WTC11 (cell line): Measurements from ENCODE around the gene GNG14. TPM values are rescaled to one million over a fixed set of nuclear protein-coding genes. Genes with fewer than 3 reads are reported as not detected.

Source experiments
- ATAC-seq: fragments of 200-7000 bp; cut with Tn5 transposase; 2 replicates; pipeline ENCODE4 v1.10.0; 2021; ENCODE audit warnings: mild to moderate bottlenecking, moderate library complexity
- CTCF ChIA-PET: fragments of 300-600 bp; sonication (Branson Sonifier 250); formaldehyde crosslinking; loops from one replicate; lab custom pipeline; 2021; ENCODE audit warnings: antibody characterized with exemption; lab: Charles Lee
- POLR2A ChIA-PET: fragments of 350-600 bp; sonication (Branson Sonifier 250); formaldehyde crosslinking; loops from one replicate; lab custom pipeline; 2021; ENCODE audit warnings: antibody characterized with exemption; lab: Charles Lee
- DNase-seq: peaks from one replicate; pipeline ENCODE4 v3.0.0; 2021; ENCODE audit warnings: low spot score
- H3K27ac Mint-ChIP-seq: 2 replicates; pipeline ENCODE4 v1.8.0; 2021; ENCODE audit warnings: mixed read lengths
- H3K27me3 Mint-ChIP-seq: 2 replicates; pipeline ENCODE4 v1.8.0; 2021; ENCODE audit warnings: low read depth, mild to moderate bottlenecking, moderate library complexity, mixed read lengths
- H3K36me3 Mint-ChIP-seq: 2 replicates; pipeline ENCODE4 v1.8.0; 2021; ENCODE audit warnings: mixed read lengths
- H3K4me1 Mint-ChIP-seq: 2 replicates; pipeline ENCODE4 v1.8.0; 2022; ENCODE audit warnings: mixed read lengths
- H3K4me3 Mint-ChIP-seq: 2 replicates; pipeline ENCODE4 v1.8.0; 2021; ENCODE audit warnings: mild to moderate bottlenecking, moderate library complexity, mixed read lengths
- H3K9me3 Mint-ChIP-seq: 2 replicates; pipeline ENCODE4 v1.8.0; 2021; ENCODE audit warnings: mixed read lengths
- ATF2 ChIP-seq: sonication (generic); formaldehyde crosslinking; IDR thresholded peaks from 2 replicates; pipeline ENCODE4 v1.8.1; 2022; ENCODE audit warnings: low read depth, missing genetic modification reagents, borderline replicate concordance
- CREB1 ChIP-seq: sonication (generic); formaldehyde crosslinking; IDR thresholded peaks from 2 replicates; pipeline ENCODE4 v1.8.0; 2023; ENCODE audit warnings: mild to moderate bottlenecking, missing genetic modification reagents
- FOXK1 ChIP-seq: sonication (generic); formaldehyde crosslinking; IDR thresholded peaks from 2 replicates; pipeline ENCODE4 v1.8.0; 2022; ENCODE audit warnings: mild to moderate bottlenecking, moderate library complexity, missing genetic modification reagents
- GRHL2 ChIP-seq: fragments of 250-450 bp; sonication (Bioruptor Pico); IDR thresholded peaks from 2 replicates; pipeline ENCODE4 v1.8.0; 2022; ENCODE audit warnings: mild to moderate bottlenecking, moderate library complexity; ENCODE audit not compliant: insufficient replicate concordance, severe bottlenecking
- GTF2I ChIP-seq: fragments of 250-450 bp; sonication (Bioruptor Pico); conservative IDR thresholded peaks from 2 replicates; pipeline ENCODE4 v1.4.0; 2021; ENCODE audit warnings: mild to moderate bottlenecking
- HMGA2 ChIP-seq: fragments of 250-450 bp; sonication (Bioruptor Pico); IDR thresholded peaks from 2 replicates; pipeline ENCODE4 v1.4.0; 2021; ENCODE audit warnings: mild to moderate bottlenecking, moderate library complexity
- NFATC4 ChIP-seq: fragments of 250-450 bp; sonication (Bioruptor Pico); IDR thresholded peaks from 2 replicates; pipeline ENCODE4 v1.9.0; 2021; ENCODE audit warnings: mild to moderate bottlenecking
- NFE2L1 ChIP-seq: sonication (generic); formaldehyde crosslinking; IDR thresholded peaks from 2 replicates; pipeline ENCODE4 v1.8.1; 2023; ENCODE audit warnings: missing genetic modification reagents
- NR1H2 ChIP-seq: sonication (generic); formaldehyde crosslinking; IDR thresholded peaks from 2 replicates; pipeline ENCODE4 v1.9.0; 2021; ENCODE audit warnings: mild to moderate bottlenecking, moderate library complexity, missing genetic modification reagents
- NR2C2 ChIP-seq: sonication (generic); formaldehyde crosslinking; IDR thresholded peaks from 2 replicates; pipeline ENCODE4 v1.8.0; 2022; ENCODE audit warnings: mild to moderate bottlenecking, missing genetic modification reagents
- RELA ChIP-seq: sonication (generic); formaldehyde crosslinking; IDR thresholded peaks from 2 replicates; pipeline ENCODE4 v1.8.1; 2022; ENCODE audit warnings: missing genetic modification reagents, mild to moderate bottlenecking, borderline replicate concordance
- SP1 ChIP-seq: sonication (generic); formaldehyde crosslinking; conservative IDR thresholded peaks from 2 replicates; pipeline ENCODE4 v1.8.1; 2022; ENCODE audit warnings: missing genetic modification reagents
- ZNF232 ChIP-seq: sonication (generic); formaldehyde crosslinking; IDR thresholded peaks from 2 replicates; pipeline ENCODE4 v1.8.0; 2022; ENCODE audit warnings: mild to moderate bottlenecking, missing genetic modification reagents
- ZNF263 ChIP-seq: sonication (generic); formaldehyde crosslinking; IDR thresholded peaks from 2 replicates; pipeline ENCODE4 v1.8.1; 2022; ENCODE audit warnings: low read depth, mild to moderate bottlenecking, moderate library complexity, missing genetic modification reagents
- ZNF317 ChIP-seq: sonication (generic); formaldehyde crosslinking; IDR thresholded peaks from 2 replicates; pipeline ENCODE4 v1.8.1; 2023; ENCODE audit warnings: low read depth, mild to moderate bottlenecking, moderate library complexity, missing genetic modification reagents, borderline replicate concordance
- ZNF396 ChIP-seq: fragments of 250-450 bp; sonication (Bioruptor Pico); IDR thresholded peaks from 2 replicates; pipeline ENCODE4 v1.8.0; 2021; ENCODE audit warnings: mild to moderate bottlenecking, moderate library complexity, borderline replicate concordance
- ZNF532 ChIP-seq: fragments of 250-450 bp; sonication (Bioruptor Pico); IDR thresholded peaks from 2 replicates; pipeline ENCODE4 v1.9.0; 2021; ENCODE audit warnings: mild to moderate bottlenecking, borderline replicate concordance
- total RNA-seq: library from RNA; stranded (reverse); gene quantifications from 3 replicates; pipeline ENCODE4 v1.2.3, GENCODE V29; 2021
- TF ChIP-seq, protein P1 (sequence below): sonication (generic); formaldehyde crosslinking; IDR thresholded peaks from 2 replicates; pipeline ENCODE4 v1.8.0; 2022; ENCODE audit warnings: mild to moderate bottlenecking, missing genetic modification reagents
- TF ChIP-seq, protein P2 (sequence below): fragments of 250-450 bp; sonication (Bioruptor Pico); conservative IDR thresholded peaks from 2 replicates; pipeline ENCODE4 v1.9.0; 2021; ENCODE audit warnings: mild to moderate bottlenecking
- TF ChIP-seq, protein P3 (sequence below): fragments of 200-600 bp; IDR thresholded peaks from 2 replicates; pipeline ENCODE4 v1.8.0; 2022; ENCODE audit warnings: antibody characterized with exemption
- TF ChIP-seq, protein P4 (sequence below): sonication (generic); formaldehyde crosslinking; IDR thresholded peaks from 2 replicates; pipeline ENCODE4 v1.8.1; 2023; ENCODE audit warnings: mild to moderate bottlenecking, missing genetic modification reagents, borderline replicate concordance

GNG14 gene
- total RNA-seq, 1 experiment from 2014 or later: not detected

DNA sequence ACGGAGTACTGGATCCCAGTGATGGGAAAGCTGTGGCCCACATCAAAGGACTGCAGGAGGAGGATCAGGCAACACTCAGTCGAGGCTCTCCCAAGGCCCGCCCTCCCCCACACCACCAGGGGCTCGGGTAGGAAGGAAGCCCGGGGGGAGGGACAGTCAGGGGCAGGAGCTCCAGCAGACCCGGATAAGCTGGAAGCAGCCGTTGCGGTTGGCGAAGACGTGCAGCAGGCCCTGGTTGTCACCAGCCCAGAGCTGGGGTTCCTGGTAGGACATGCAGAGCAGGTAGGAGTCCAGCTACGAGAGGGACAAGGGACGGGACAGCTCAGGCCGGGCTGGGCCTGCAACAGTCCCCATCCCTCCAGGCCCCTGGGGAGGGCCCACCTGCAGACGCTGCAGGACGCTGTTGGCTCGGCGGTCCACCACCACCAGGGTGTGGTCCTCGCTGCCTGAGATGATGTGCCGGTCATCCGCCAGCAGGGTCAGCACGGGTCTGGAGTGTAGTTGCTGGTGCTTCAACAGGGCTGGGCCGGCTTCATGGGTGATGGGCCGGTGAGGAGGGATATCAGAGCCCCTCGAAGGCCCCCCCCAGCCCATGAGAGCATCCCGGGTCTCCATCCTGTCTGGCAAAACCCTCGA lies 1.9 kb downstream of the GNG14 start (continued):
- TF ChIP-seq FOXK1 (no peak), NFE2L1 (no peak), NR1H2 (CRISPR knock-in tag) (no peak), ATF2 (no peak), NR2C2 (CRISPR knock-in tag) (no peak)
- TF ChIP-seq, protein P1, sequence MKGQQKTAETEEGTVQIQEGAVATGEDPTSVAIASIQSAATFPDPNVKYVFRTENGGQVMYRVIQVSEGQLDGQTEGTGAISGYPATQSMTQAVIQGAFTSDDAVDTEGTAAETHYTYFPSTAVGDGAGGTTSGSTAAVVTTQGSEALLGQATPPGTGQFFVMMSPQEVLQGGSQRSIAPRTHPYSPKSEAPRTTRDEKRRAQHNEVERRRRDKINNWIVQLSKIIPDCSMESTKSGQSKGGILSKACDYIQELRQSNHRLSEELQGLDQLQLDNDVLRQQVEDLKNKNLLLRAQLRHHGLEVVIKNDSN (CRISPR knock-in tag): no peak

- Mint-ChIP-seq H3K36me3 (no peaks in the 10 kb centered on the region), H3K9me3 (no peaks in the 10 kb centered on the region), H3K27me3 (no peaks in the 10 kb centered on the region), H3K4me3 (no peak overlapping the region), H3K27ac (no peak overlapping the region), H3K4me1 (peaks cover 3% of the 10 kb centered on the region)
- DNase-seq: no peak
- POLR2A ChIA-PET: no interaction called here
- CTCF ChIA-PET: interaction anchor here (0.8 kb wide), 1 partner anchor 16 kb away, joined by 3 read pairs; no protein-coding TSS in a partner anchor
- no peak for ATAC-seq
- no peak for TF ChIP-seq HMGA2 (CRISPR knock-in tag)
- TF ChIP-seq RELA (CRISPR knock-in tag): no peak
- TF ChIP-seq, protein P2, sequence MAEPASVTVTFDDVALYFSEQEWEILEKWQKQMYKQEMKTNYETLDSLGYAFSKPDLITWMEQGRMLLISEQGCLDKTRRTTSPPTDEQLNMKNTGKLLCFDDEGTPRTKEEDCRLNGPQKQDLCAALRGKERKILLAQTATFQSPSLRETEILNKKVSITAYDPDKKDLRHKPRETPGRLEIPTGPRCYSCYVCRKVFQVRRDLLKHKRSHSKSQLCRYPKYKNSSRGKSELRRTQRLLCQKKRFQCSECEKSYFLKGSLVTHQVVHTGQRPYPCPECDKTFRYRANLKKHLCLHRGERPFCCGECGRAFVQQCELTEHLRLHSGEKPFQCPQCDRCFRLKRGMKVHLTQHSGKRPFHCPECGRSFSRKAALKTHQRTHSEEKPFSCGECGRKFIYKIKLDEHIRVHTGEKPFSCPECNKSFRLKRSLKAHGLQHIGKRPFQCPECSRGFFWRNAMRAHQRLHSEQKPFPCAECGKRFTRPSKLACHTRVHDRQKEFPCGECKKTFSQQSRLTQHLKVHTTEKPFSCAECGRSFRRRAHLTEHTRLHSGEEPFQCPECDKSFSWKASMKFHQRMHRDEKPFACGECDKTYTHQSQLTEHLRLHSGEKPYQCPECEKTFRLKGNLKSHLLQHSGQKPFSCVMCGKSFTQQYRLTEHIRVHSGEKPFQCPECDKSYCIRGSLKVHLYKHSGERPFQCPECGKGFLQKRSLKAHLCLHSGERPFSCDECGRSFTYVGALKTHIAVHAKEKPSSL (CRISPR knock-in tag): no peak
- TF ChIP-seq ZNF232 (CRISPR knock-in tag): no peak
- TF ChIP-seq, protein P3, sequence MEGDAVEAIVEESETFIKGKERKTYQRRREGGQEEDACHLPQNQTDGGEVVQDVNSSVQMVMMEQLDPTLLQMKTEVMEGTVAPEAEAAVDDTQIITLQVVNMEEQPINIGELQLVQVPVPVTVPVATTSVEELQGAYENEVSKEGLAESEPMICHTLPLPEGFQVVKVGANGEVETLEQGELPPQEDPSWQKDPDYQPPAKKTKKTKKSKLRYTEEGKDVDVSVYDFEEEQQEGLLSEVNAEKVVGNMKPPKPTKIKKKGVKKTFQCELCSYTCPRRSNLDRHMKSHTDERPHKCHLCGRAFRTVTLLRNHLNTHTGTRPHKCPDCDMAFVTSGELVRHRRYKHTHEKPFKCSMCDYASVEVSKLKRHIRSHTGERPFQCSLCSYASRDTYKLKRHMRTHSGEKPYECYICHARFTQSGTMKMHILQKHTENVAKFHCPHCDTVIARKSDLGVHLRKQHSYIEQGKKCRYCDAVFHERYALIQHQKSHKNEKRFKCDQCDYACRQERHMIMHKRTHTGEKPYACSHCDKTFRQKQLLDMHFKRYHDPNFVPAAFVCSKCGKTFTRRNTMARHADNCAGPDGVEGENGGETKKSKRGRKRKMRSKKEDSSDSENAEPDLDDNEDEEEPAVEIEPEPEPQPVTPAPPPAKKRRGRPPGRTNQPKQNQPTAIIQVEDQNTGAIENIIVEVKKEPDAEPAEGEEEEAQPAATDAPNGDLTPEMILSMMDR: no peak
- TF ChIP-seq, protein P4, sequence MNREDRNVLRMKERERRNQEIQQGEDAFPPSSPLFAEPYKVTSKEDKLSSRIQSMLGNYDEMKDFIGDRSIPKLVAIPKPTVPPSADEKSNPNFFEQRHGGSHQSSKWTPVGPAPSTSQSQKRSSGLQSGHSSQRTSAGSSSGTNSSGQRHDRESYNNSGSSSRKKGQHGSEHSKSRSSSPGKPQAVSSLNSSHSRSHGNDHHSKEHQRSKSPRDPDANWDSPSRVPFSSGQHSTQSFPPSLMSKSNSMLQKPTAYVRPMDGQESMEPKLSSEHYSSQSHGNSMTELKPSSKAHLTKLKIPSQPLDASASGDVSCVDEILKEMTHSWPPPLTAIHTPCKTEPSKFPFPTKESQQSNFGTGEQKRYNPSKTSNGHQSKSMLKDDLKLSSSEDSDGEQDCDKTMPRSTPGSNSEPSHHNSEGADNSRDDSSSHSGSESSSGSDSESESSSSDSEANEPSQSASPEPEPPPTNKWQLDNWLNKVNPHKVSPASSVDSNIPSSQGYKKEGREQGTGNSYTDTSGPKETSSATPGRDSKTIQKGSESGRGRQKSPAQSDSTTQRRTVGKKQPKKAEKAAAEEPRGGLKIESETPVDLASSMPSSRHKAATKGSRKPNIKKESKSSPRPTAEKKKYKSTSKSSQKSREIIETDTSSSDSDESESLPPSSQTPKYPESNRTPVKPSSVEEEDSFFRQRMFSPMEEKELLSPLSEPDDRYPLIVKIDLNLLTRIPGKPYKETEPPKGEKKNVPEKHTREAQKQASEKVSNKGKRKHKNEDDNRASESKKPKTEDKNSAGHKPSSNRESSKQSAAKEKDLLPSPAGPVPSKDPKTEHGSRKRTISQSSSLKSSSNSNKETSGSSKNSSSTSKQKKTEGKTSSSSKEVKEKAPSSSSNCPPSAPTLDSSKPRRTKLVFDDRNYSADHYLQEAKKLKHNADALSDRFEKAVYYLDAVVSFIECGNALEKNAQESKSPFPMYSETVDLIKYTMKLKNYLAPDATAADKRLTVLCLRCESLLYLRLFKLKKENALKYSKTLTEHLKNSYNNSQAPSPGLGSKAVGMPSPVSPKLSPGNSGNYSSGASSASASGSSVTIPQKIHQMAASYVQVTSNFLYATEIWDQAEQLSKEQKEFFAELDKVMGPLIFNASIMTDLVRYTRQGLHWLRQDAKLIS (CRISPR knock-in tag): no peak
- no peak for TF ChIP-seq ZNF532
- no peak for TF ChIP-seq ZNF263 (CRISPR knock-in tag)
- TF ChIP-seq SP1: no peak
- TF ChIP-seq ZNF396 (CRISPR knock-in tag): no peak
- no peak for TF ChIP-seq GRHL2 (CRISPR knock-in tag)
- no peak for TF ChIP-seq CREB1 (CRISPR knock-in tag)
- no peak for TF ChIP-seq ZNF317 (CRISPR knock-in tag)
- no peak for TF ChIP-seq GTF2I (CRISPR knock-in tag)
- TF ChIP-seq NFATC4: no peak
Observed at GRCh38 chr19:12692960-12693359, 5.2 kb downstream of the GNG14 start.
